Measurements from ENCODE around the gene CRAMP1.

The CRAMP1 gene

GRCh38 chr16:1654505-1655268 lies 42.5 kb downstream of the CRAMP1 start:
- no peak overlapping the region for H3K4me3 ChIP-seq (ENCODE audit: low read depth, low read length)
- TF ChIP-seq, protein P1, sequence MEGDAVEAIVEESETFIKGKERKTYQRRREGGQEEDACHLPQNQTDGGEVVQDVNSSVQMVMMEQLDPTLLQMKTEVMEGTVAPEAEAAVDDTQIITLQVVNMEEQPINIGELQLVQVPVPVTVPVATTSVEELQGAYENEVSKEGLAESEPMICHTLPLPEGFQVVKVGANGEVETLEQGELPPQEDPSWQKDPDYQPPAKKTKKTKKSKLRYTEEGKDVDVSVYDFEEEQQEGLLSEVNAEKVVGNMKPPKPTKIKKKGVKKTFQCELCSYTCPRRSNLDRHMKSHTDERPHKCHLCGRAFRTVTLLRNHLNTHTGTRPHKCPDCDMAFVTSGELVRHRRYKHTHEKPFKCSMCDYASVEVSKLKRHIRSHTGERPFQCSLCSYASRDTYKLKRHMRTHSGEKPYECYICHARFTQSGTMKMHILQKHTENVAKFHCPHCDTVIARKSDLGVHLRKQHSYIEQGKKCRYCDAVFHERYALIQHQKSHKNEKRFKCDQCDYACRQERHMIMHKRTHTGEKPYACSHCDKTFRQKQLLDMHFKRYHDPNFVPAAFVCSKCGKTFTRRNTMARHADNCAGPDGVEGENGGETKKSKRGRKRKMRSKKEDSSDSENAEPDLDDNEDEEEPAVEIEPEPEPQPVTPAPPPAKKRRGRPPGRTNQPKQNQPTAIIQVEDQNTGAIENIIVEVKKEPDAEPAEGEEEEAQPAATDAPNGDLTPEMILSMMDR (conservative IDR thresholded peaks at IDR 0.05; ENCODE audit: low read depth, low read length) = no peak
- DNase-seq (ENCODE audit: low read depth) = no peak

GRCh38 chr16:1655269-1655807 lies 43.2 kb downstream of the CRAMP1 start:
- TF ChIP-seq, protein P1 (conservative IDR thresholded peaks at IDR 0.05; ENCODE audit: low read depth, low read length) = no peak
- no peak overlapping the region for H3K4me3 ChIP-seq (ENCODE audit: low read depth, low read length)
- no peak for DNase-seq (ENCODE audit: low read depth)

DNA sequence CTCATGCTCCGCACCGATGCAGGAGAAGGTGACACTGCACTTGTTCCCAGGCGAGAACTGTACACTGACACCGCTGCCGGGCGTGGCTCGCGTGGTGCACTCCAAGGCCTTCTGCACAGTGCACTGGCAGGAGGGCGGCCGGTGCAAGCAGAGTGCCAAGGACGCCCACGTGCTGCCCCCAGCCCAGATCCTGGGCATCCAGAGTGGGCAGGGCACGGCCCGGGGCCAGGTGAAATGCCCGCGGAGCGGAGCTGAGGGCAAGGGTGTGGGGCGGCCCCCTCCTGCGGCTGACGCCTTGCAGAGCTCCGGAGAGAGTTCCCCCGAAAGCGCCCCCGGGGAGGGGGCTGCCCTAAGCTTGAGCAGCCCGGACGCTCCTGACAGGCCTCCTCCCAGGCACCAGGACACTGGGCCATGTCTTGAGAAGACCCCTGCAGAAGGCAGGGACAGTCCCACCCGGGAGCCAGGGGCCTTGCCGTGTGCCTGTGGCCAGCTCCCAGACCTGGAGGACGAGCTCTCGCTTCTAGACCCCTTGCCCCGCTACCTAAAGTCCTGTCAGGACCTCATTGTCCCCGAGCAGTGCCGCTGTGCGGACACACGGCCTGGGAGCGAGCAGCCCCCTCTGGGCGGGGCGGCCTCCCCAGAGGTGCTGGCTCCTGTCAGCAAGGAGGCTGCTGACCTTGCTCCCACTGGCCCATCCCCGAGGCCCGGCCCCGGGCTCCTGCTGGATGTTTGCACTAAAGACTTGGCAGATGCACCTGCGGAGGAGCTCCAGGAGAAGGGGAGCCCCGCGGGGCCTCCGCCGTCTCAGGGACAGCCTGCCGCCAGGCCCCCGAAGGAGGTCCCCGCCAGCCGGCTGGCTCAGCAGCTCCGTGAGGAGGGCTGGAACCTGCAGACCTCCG lies 44.0 kb downstream of the CRAMP1 start:
- no peak for DNase-seq (ENCODE audit: low read depth)
- TF ChIP-seq, protein P1 (conservative IDR thresholded peaks at IDR 0.05; ENCODE audit: low read depth, low read length) = no peak
- H3K4me3 ChIP-seq (ENCODE audit: low read depth, low read length) = no peak overlapping the region

DNA sequence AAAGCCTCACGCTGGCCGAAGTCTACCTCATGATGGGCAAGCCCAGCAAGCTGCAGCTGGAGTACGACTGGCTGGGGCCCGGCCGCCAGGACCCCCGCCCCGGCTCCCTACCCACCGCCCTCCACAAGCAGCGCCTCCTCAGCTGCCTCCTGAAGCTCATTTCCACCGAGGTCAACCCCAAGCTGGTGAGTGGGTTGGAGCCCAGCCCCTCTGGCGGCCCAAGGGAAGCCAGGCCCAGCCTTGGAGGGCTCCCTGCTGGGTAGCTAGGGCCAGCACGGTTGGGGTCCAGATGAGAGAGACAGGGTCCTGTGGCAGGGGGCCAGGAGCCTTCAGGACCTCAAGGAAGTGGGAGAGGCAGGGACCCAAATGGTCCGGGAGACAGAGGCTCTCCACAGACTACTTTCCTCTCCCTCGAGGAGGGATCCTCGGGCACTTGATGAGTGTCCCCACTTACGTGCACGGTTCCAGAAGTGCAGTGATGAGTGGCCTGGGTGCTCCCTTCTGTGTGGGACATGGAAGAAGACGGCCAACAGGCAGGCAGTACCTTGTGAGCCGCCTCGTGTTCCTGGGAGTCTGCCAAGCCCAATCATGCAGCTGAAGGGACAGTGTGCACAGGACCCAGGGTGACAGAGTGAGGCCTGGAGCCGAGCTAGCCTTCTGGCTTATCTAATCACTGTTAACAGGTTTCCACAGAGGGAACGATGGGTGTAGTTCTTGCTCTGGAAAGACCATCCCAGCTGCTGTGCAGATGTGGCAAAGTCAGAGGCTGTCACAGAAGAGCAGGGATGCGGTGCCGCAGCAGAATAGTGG lies 44.9 kb downstream of the CRAMP1 start:
- H3K4me3 ChIP-seq (ENCODE audit: low read depth, low read length) = no peak overlapping the region
- DNase-seq (ENCODE audit: low read depth) = no peak
- TF ChIP-seq, protein P1 (conservative IDR thresholded peaks at IDR 0.05; ENCODE audit: low read depth, low read length) = no peak

DNA sequence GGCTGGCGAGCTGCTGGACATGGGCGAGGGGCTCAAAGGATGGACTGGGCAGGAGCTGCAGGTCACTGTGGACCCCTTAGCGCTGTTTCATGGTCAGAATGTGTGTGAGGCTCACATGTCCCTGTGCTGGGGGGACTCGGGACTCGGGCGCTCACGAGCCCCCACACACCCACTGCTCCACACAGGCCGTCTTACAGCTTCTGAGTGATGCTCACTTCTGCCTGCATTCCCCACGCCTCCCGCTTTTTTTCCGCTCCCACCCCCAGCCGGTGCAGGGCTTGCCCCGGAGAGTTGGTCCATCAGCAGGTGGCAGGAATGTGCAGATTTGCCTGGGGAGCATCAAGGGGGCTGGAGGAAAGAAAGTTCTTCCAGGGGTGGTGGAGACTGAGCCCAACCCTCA lies 45.7 kb downstream of the CRAMP1 start:
- DNase-seq (ENCODE audit: low read depth) = no peak
- TF ChIP-seq, protein P1 (conservative IDR thresholded peaks at IDR 0.05; ENCODE audit: low read depth, low read length) = no peak
- H3K4me3 ChIP-seq (ENCODE audit: low read depth, low read length) = no peak overlapping the region

DNA sequence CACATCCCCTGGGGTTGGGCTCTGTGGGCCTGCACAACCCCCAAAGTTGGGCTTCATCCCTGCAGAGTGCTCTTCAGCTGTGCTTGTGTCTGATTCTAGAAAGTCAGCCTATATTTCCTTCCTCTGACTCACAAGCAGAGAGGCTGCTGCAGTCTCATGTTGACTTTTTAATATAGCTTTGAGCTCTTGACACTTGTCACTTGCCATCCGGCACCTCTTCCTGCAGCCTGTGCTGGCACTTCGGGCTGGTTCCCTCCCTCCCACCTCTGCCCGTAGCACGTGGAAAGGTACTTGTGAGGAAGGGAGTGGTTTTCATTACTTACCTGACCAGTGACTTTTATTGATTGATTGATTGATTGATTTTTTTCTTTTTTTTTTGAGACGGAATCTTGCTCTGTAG lies 46.9 kb downstream of the CRAMP1 start:
- TF ChIP-seq, protein P1 (conservative IDR thresholded peaks at IDR 0.05; ENCODE audit: low read depth, low read length) = no peak
- H3K4me3 ChIP-seq (ENCODE audit: low read depth, low read length) = no peak overlapping the region
- DNase-seq (ENCODE audit: low read depth) = no peak
